Activated CD4-positive, CD25-positive, alpha-beta regulatory T cell (primary cell): ENCODE measurements around the gene EPN1.

Experiments
- DNase-seq, 4 experiments: peaks; one replicate each; lab custom pipeline; 2025; lab: John Stamatoyannopoulos, UW

The EPN1 gene

DNA sequence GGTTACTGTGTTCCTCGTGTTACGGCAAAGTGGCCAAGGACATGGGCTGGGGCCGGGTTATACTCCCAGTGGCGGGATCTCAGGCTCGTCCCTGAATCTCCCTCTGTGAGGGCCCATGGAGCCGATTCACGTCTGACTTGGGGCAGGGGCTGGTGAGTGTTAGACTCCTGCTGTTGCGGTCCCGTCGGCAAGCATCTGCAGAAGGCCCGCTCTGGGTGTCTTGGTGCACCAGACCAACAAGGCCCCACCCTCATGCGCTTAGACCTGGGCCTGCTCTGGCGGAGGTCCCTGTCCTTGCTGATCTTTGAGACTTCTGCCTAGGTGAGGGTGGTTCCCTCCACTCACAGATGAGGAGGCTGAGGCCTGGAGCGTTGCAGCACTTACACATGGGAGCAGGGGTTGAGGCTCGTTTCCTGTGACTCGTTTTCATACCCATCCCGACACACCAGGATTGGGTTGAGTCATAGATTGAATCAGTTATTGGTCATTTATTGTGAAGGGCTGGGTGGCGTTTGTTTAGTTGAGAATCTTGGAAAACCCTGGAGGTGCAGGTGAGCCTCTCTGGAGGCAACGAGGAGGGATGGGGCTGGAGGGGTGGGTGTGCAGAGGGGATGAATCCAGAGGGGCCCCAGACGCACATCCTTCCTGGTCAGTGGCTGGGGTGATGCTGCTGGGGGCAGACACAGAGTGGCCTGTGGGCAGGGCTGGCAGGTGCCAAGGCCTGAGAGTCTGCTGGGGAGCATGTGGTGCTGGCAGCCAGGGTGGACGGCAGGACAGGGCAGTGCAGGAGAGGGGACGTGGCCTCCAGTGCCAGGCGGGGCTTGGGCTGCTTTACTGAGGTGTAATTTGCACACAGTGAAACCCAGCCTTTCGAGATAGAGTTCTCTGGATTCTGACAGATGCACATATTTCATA, 4.6 kb downstream of the EPN1 start:
- DNase-seq = no peak

GRCh38 chr19:55680339-55681130, 5.5 kb downstream of the EPN1 start:
- DNase-seq = no peak

DNA sequence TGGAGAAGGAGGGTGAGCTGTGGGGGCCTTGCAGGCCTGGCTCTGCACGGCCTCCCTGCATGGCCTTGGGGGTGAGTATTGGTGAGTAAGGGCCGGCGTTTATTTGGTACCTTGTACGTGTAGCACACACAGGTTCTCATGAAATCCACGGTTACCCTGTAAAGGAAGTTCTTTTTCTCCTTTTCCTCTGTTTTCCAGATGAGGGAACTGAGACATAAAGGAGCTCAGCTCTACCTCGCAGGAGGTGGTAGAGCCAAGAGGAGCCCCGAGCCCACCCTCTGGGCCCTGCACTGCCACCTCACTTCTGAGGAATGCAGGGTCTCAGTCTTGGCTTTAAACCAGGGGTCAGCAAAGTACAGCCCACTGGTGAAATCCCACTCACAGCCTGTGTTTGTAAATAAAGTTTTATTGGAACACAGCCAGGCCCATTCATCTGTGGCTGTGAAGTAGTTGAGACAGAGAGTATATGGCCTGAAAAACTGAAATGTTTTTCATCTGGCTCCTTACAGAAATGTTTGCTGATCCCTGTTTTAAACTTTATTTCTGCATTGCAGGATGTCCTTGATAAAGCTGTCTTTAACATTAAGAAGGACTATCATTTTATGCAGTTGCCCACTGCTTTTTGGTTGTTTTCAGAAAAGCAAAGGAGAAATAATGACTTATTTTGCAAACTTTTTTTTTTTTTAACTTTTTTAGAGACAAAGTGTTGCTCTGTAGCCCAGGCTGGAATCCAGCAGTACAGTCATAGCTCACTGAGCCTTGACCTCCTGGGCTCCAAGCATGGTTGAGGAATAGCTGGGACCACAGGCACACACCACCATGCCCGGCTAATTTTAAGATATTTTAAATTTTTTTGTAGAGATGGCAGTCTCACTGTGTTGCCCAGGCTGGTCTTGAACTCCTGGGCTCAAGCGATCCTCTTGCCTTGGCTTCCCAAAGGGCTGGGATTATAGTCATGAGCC, 6.4 kb downstream of the EPN1 start:
- no peak for DNase-seq

- no peak for DNase-seq
Measured at GRCh38 chr19:55683449-55684261, 8.6 kb downstream of the EPN1 start.

- no peak for DNase-seq
Measured at GRCh38 chr19:55684946-55685681, 10.1 kb downstream of the EPN1 start.

DNA sequence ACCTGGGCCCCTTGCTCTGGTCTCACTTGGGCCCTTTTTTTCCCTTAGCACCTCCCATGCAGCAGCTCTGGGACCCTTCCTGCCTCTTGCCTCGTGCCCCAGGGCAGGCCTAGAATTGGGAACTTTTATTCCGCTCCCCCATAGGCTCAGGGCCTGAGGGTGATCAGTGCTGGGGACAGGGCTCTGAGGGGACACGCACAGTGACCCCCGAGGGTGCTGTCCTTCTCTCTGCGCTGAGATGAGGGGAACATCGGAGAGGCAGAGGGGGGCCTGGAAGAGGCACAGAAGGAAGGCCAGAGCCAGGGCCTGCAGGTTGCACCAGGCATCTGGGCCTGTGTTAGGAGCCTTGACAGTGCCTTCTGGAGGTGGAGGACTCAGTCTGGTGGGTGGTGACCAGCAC, 10.8 kb downstream of the EPN1 start:
- no peak for DNase-seq

GRCh38 chr19:55686311-55687050, 11.5 kb downstream of the EPN1 start:
- no peak for DNase-seq

DNA sequence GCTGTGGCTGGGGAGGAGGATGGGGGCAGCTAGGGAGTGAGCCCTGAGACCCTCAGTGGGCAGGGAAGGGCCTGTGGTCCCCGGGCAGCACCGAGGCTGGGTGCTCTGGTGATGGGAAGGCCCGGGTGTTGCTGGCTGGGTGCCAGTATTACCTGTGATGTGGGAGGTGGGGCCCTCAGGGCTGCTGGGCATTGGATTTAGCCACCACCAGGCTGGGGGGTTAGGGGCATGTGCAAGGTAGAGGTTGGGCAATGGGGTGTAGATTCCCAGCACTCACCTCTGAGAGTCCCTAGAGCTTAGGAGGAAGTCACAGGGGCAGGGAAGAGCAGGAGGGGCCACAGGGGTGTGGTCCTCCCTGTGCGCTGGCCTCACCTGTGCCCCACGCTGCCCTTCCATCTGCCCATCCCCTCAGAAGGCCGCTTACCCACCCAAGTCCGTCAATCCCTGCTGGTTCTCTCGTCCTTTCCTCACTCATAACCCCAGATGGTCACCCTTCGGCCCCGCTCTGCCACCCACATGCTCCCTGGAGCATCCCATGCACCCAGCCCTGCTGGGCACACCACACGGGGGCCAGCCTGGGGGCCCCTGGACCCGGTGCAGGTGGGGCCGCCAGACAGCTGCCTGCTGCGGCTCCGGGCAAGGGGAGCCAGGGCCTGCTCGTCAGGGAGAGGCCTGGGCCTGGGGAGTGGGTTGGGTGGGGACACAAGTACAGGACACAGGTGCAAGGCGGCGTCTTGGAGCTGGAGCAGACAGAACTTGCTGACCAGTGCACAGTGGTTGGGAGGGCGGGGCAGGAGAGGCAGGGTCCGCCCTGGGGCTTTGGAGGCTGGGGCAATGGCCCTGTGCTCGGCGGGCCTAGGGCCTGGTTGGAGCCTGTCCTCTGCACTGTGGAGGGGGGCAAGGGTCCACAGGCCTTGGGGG, 12.5 kb downstream of the EPN1 start:
- no peak for DNase-seq

DNA sequence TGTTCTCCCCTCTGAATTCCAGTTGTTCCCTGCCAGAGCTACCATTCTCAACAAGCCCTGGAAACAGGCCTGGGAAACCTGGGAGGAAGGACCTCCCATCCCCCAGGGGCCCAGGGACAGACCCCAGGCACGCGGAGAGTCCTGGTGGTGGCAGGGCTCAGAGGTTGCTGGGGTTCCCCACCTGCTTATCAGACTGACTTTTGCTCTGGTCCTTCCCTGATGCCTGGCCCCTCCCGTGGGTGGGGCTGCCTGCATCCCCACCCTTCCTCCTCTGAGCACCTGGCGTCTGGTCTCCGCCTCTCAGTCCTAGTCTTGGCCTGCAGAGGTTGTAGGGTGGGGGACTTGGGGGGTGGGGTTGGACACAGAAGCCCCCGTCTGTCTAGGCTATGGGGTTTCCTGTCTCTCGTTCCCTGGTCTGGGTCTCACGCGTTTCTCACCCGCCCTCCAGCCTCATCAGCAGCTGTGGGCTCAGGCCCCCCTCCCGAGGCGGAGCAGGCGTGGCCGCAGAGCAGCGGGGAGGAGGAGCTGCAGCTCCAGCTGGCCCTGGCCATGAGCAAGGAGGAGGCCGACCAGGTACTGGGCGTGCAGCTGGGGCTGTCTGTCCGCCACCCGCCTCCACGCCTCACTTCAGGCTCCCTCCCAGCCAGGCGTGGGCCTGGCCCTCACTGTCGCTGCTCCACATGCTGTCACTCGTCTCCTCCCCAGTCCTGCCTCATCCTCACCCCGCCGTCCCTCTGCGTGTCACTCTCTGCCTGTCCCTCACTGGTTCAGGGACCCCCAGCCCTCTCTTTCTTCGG, 13.6 kb downstream of the EPN1 start:
- DNase-seq = no peak

- DNase-seq = no peak
Measured at GRCh38 chr19:55689411-55690108, 14.5 kb downstream of the EPN1 start.

GRCh38 chr19:55690109-55690768, 15.2 kb downstream of the EPN1 start:
- DNase-seq = no peak

DNA sequence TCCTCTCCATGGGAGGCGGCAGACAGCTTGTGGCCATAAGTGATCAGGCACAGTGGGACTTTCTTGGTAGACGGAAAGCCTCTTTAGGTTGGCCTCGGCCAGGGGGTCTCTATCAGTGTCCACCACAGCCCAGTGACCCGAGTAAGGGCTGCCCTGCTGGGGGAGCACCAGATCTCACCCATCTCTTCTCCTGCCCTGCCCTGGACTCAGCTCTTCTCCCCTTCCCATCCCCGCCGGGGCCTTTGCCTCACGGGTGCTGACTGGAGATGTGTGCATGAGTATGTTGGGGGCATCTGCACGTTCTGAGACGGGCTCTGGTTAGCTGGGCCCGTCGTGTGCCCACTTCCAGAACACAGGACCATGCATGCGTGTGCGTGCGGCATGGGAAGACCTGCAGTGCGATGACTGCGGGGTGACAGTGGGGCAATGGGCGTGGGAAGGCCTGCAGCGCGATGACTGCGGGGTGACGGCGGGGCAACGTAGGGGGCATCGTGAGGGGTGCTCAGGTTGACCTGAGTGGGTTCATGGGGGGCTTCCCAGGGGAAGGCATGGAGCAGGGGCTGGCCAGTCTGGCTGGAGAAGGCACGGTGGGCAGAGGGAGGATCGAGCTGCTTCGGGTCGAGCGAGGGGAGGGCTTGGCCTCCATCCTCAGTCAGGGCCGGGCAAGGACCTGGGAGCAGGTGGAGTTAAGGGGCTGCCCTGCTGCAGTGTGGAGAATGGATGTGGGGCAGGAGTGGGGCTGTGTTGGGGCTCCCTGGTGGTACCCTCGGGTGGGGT, 15.9 kb downstream of the EPN1 start:
- DNase-seq = no peak

DNA sequence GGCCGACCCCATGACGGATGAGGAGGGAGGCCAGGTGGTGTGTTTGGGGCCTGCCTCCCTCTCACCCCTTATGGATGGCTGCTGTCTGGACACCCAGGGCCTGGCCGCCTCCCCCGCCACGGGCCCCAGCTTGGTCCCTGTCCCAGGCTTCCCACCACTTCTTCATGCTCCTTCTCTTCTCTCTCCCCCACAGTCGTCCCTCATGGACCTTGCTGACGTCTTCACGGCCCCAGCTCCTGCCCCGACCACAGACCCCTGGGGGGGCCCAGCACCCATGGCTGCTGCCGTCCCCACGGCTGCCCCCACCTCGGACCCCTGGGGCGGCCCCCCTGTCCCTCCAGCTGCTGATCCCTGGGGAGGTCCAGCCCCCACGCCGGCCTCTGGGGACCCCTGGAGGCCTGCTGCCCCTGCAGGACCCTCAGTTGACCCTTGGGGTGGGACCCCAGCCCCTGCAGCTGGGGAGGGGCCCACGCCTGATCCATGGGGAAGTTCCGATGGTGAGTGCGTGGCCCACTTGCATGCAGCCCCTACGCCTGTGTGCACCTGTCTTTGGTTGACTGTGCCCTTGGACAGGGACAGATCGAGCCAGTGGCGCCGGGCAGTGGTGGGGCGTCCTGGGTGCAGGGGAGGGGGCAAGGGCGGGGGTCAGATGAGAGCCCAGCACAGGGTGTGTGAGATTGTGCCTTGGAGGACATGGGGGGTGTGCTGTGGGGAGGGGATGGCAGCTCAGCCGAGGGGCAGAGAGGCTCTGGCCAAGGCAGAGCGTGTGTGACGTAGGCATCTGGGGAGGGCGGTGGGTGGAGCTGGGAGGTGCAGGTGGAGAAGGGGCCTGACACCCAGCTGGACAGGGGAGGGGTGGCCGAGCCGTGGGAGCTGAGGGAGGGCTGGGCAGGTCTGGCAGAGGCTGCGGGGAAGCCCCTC, 16.8 kb downstream of the EPN1 start:
- no peak for DNase-seq

DNA sequence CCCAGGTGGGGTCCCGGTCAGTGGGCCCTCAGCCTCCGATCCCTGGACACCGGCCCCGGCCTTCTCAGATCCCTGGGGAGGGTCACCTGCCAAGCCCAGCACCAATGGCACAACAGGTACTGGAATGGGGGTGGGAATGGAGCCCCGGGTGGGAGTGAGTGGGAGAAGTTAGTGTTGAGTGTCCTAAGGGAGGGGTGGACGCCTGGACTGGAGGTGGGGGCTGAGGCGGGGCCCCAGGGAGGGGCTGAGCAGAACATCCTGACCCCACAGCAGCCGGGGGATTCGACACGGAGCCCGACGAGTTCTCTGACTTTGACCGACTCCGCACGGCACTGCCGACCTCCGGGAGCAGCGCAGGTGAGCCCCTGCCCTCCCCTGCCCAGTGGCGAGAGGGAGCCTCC, 17.7 kb downstream of the EPN1 start:
- DNase-seq = no peak
